ENCODE results near the gene B3GALT6.

Gene B3GALT6

DNA sequence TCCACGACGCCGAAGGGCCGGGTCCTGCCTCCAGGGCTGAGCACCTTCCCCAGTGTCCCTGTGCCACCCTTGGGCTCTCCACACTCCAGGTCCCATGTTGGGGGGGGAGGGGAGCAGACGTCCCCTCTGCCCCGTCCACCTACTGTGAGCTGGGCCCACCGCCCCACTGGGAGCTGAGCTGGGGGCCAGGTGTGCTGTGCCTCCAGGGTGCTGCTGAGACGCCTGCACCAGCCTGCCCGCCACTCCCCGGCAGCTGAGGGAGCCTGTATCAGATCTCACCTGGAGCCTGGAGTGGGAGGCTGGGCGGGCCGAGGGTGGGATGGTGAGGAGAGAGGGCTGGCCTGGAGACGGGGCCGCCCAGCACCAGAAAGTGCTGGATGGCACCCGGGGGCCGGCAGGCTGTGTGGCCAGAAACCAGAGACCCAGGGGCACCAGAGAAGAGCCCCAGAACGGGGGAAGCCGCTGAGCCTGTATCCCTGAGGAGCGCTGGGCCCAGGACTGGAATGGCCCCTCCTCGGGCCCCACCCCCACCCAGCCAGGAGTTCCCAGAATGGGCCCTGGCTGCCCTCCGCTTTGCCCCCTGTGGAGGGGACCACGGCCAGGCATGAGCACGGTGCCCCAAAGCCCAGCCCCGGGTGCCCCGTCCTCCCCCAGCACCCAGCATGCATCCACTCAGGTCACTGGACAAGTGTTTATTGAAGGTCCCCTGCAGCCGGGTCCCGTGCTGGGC, 29.0 kb upstream of the B3GALT6 start:
- DNase-seq (ENCODE audit: low read depth), result no peak

DNA sequence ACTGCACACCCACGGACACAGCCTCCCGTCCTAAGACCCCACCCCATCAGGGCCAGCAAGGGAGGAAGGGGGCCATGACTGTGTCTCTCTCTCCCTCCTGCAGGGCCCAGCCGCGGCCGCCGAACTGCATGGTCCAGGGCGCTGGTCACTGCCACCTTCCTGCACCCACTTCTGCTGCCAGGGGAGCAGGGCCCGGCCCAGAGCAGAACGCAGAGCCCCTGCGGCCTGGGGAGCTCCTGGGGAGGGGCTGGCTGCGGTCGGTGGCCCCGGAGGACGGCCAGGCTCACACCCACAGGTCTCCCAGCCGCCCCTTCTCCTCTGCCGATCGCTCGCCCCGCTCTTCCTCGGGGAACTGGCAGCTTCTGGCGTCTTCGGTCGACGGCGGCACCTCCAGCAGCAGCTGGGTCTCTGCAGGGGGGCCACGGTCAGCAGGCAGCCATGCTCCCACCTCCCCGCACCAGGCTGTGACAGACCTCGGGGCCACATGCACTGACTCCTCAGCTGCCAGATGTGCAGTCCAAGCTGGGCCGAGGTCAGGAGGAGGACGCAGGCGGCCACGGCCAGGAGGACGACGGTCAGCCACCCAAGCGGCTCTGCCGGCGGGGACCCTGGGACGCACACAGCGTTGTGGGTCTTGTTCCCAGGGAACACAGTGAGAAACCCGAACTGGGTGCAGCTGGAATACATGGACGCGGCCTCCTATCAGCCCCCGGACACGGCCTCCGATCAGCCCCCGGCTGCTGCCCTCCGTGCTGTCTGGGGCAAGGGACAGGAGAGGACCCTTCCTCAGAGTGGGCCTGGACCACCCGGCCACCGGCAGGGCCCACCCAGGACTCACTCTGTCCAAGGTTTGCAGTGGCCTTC, 28.2 kb upstream of the B3GALT6 start:
- DNase-seq (ENCODE audit: low read depth), result no peak

DNA sequence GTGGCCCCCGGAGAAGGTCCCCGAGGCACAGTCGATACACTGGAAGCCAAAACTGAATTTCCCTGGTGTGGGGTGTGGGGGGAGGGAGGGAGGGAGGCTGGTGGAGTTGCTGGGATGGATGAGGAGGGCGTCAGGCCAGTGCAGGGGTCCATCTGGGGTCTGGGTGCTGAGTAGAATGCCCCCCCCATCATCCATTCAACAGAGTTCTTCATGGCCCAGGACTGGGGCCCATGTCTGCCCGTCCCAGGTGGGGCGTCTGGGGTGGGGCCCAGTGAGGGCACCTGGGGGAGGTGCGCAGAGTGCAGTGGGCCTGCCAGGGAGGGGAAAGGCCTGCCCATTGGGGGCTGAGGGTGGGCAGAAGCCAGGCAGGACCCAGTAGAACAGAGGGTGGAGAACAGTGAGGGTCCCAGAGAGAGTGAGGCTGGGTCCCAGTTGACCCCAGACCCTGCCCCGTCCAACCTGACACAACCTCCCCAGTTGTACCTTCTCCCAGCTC, 27.6 kb upstream of the B3GALT6 start:
- no peak for DNase-seq (ENCODE audit: low read depth)

DNA sequence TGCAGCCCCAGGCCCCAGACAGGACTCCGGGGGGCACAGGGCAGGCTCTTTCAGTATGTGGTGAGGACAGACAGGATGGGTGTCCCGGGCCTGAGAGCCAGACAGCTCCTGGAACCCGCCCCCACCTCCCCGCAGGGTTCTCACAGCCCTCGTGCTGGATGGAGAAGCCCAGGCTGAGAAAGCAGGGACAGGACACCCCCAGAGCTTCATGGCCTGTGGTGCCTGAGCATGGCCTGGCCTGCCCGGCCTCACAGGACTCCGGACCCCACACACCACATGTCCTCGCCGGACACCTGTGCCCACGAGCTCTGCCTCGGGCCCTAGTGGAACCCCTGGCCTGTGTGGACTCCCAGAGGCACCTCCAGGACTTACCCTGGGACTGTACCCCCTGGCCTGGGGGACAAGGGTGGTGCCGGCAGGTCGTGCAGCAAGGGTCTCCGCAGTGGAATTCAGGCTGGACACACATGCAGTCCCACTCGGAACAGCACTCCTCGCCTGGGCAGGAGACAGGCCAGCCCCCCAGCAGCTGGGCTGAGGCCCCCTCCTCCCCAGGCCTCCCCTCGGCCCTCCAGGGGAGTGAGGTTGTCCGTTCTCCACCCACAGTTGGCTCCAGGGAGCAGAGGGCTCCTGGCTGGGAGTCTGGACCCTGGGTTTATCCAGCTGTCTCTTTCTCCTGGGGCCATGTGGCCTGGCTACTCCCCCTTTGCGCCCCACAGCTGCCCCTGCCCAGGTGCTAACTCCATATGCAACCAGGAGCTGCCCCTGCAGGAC, 26.9 kb upstream of the B3GALT6 start:
- DNase-seq (ENCODE audit: low read depth), result no peak

DNA sequence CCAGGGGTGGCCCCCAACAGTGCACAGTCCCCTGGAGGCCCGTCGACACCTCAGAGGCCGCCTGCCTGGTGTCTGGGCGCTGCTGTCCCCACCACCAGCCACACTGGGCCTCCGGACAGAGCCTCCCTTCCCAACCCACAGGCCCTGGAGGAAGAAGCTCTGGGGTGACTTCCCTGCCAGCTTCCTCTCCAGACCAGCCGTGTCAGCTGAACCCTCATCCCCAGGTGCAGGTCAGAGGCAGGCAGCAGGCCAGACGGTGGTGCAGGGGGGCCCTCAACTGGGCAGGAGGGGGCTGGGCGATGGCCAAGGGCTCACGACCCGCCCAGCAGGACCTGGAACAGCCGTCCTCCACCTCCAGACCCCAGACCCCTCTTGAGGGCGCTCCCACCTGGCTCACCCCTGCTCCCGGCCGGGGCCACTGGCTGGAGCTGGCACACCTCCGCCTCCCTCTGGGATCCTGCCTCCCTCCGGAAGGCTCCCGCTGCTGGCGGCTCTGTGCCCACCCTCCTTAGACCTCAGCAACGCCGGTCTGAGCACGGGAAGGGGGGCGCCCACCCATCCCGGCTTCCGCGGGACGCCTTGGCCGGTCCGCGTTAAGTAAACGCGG, 26.2 kb upstream of the B3GALT6 start:
- DNase-seq (ENCODE audit: low read depth), result no peak

DNA sequence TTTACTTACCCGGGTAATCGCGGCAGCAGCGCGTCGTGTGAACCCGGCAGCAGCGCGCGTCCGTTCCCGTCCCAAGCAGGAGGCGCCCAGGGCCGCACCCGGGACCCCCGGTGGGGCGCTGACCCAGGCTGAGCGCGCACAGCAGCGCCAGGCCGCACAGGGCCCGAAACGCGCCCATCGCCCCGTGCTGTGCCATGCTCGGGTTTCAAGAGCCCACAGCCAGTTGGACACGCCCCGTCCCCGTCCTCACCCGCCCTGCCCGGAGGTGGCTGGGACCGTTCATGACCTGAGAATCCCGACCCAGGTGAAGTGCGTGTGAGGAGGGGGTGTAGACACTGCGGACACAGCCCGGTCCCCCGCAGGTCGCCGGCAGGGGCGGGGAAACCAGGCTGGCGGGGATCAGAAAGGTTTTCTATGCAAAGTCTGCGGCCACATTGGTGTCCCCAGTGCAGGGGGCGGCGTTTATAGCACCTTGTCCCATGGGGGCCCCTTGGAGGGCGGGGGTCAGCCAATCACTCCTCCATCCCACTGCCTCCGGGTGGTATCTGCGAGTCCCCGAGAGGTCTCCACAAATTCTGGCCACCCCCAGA, 25.6 kb upstream of the B3GALT6 start, which contains the start of gene TNFRSF18:
TNFRSF18 (minus strand) TSS at position 217 of the 590 bp plus-strand sequence; CDS start at position 196, 21 bp downstream.
- DNase-seq (ENCODE audit: low read depth), result no peak

DNA sequence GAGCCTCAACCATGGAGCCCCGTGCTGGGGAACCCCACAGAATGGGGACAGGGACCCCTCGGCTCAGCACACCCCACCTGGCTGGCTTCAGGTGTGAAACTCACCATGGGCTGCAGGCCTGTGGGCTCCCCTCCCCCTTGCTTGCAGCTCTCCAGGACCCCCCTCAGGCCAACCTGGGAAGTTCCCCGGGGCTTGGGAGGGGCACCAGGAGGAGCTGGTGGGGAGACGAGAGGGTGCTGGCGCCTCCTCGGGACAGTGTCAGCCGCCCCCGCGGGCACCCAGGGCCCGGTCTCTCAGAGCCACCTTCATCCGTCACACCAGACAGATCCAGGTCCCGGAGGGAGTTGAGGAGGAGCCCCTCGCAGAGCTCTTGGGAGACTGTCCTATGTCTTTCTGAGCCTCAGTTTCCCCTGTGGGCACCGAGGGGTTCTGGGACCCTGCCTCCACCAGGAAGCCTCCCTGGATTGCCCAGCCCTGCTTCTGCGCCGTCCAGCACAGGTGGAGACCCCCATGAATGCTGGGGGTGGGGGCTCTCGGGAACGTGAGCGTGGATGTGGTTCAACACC, 25.0 kb upstream of the B3GALT6 start:
- no peak for DNase-seq (ENCODE audit: low read depth)

DNA sequence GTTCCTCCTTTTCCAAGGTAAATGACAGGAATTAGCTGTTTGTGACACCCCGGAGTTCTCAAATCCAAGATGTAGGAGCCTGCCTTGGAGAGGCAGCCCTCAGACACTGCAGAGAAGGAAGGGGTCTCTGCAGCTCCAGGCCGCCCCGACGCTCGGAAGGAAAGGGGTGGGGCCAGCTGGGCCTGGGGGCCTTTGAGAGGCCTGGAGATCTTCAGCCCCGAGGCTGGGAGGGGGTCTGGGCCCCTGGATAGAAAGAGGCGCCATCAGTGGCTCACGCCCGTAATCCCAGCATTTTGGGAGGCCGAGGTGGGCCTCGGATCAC, 24.5 kb upstream of the B3GALT6 start:
- no peak for DNase-seq (ENCODE audit: low read depth)

DNA sequence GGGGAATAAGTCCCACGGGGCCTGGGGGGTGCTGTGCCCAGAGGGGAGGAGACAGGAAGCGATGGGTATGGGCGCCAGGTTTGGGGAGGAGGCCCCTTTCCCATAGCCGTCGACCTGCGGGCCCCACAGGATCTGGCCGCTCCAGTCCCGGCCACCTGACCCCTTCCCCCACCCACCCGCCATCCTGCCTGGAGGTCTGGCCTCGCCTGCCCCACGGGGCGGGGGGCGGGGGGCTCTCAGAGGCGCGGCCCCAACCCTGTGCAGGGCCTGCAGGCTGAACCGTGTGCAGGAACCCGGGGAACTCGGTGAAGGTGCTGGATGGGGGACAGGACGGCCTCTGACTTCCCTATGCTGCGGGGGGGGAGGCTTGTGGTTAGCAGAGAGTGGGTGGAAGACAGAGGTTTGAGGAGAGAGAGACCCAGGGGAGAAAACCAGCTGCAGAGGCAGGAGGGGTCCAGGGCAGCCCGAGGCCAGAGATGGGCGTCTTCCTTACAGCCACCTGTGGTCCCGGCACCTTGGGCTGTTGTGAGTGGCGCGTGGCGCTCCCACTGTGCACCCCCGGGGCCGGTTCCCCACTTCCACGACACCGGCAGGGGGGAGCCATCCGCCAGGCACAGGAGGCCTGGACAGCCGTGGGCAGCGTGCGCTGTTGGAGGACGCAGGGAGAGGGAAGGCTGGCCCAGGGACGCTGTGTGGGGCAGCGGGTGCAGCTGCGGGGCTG, 23.2 kb upstream of the B3GALT6 start:
- no peak for DNase-seq (ENCODE audit: low read depth)

DNA sequence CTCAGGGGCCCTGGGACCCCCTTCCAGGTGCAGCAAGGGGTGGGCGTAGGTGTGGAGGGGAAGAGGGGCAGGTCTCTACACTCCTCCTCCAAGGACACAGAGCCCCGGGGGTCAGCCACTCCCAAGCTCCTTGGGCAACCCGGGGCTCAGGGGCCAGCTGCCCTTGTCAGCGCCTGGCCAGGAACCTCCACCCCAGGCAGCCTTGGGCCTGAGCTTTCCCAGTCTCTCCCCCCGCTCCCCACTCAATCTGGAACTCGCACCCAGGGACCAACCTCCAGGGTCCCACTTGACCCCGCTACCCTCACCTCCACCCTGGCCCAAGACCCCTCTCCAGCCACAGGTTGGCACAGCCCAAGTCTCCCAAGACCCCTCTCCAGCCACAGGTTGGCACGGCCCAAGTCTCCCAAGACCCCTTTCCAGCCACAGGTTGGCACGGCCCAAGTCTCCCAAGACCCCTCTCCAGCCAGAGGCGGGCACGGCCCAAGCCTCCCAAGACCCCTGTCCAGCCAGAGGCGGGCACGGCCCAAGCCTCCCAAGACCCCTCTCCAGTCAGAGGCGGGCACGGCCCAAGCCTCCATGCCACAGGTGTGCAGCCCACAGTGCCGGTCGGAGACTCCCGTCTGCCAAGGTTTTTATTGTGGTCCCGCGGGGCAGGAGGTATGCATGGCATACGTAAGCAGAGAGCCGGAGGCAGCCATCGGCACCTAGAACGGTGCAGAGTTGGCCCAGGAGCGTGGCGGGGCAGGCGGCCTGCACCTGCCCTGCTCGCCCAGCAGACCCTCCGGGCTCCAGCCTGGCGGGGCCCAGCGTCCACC, 21.1 kb upstream of the B3GALT6 start:
- no peak for DNase-seq (ENCODE audit: low read depth)

DNA sequence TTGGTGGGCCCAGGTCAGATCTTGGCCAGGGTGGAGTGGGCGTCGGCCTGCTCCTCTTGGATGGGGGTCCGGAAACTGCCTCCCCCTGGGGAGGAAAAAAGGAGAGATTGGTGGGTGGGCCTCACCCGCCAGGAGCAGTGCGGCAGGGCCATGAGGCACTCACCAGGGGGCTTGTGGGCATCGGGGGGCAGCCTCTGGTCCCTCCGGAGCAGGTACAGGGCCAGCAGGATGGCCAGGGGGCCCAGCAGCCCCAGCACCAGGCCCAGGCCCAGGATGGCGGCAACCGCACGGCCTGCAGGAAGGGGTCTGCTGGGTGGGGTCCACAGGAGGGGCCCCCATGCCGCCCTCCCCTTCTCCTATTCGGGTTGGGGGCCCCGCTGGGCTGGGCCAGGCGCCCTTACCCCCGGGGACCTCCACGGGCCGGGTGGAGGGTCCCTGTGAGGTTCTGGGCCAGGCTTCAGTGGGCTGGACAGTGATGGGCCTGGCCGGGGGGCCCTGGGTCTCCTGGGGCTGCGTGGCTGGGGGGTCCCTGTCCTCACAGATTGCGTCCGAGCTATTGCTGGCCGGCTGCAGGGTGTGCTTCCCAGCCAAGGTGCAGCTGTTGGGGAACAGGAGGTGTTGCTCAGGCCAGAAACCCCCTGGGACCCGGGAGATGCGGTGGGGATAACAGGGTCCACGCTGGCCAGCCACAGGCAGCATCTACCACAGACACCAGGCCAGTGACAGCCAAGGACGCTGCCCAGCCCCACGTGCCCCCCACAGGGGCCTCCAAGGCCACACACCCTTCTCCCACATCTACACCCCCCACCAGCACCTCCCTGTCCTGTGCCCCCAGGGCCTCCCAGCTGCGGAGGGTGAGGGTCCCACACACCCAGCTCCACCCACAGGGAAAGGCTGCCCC, 20.2 kb upstream of the B3GALT6 start:
- no peak for DNase-seq (ENCODE audit: low read depth)

DNA sequence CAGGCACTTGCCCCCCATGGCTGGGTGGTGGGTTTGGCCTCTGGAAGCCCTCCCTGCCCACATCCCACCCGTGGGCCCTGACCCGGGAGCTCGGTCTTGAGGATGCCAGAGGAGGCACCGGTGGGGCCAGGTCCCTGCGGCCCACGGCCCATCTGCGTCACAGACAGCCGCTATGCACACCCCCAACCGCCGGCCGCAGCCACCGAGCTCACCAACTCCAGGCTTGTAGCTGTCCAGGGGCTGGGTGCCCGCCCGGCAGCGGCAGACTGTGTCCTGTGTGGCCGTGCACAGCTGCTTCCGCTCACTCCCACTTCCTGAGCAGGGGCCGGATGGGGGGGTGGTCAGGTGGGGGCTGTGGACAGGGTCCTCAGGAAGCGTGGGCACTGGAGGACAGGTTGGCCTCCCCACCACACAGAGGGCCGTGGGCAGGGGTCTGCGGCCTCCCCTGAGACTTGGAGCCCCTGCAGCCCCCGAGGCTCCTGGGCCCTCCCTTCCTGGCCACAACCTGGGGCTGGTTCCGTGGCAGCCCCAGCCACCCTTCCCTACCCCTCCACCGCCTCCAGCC, 19.2 kb upstream of the B3GALT6 start:
- no peak for DNase-seq (ENCODE audit: low read depth)

DNA sequence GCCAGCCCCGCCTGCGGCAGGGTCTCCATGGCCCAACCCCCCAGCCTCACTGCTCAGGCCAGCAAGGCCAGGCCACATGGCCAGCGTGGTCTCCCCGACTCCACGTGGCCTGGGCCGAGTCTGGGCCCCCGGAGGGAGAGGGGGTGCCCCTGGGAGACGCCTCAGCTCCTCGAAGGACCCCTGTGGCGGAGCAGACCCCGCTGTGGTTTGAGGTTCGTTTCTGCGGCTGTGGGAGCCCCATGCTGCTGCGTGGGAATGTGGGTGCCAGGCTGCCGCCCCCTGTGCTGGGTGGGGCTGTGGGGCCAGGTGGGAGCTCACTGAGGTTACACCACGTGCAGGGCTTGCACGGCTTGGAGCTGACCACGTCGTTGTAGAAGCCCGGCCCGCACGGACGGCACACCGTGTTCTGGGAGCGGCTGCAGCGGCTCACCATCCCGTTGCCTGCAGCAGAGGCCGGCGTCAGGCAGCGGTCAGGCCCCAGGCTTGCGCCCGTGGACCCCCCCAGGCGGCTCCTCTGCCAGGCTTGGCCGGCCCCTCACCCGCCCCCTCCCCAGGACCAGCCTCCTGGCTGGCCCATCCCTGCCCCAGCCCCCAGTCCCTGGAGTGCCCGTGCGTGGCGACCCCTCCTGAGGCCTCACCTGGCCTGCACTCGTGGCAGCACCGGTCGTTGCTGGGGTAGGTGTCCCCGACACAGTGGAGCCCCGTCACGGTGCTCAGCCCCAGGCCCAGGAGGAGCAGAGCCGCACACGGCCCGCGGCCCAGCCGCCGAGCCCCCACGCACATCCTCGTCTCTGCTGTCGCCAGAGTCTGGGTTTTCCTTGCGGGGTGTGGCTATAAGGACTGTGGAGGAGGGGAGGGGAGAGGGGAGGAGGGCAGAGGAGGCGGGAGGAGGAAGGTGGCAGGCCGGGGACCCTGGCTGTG, 18.4 kb upstream of the B3GALT6 start, which contains the start of gene TNFRSF4:
TNFRSF4 (minus strand) TSS at position 809 of the 921 bp plus-strand sequence; CDS start at position 783, 26 bp downstream.
- DNase-seq (ENCODE audit: low read depth), result no peak

DNA sequence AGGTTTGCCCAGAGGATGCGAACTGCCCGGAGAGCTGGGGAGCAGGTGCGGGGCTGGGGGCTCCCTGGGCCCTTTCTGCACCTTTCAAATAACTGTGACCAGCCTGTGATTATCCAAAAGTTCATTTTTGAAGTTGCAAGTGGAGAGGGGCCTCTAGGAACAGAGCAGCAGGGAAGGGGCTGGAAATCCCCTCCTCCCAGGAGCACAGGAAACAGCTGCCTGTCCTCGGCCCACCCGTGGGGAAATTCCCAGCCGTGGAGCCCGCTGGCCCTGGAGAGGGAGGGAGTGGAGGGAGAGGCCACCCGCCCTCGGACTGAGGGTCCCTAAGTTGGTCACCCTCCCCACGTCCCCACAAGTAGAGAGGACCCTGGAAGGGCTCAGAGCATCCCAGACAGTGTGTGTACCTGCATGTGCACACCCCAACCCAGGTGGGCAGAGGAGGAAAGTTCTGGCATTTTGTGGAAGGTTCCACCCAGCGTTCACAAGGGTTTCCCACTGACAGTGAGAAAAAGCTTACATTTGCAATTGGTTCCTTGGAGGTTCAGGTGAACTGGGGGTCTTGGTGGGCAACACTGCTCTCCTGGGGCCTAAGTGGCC, 16.9 kb upstream of the B3GALT6 start:
- DNase-seq (ENCODE audit: low read depth), result no peak

DNA sequence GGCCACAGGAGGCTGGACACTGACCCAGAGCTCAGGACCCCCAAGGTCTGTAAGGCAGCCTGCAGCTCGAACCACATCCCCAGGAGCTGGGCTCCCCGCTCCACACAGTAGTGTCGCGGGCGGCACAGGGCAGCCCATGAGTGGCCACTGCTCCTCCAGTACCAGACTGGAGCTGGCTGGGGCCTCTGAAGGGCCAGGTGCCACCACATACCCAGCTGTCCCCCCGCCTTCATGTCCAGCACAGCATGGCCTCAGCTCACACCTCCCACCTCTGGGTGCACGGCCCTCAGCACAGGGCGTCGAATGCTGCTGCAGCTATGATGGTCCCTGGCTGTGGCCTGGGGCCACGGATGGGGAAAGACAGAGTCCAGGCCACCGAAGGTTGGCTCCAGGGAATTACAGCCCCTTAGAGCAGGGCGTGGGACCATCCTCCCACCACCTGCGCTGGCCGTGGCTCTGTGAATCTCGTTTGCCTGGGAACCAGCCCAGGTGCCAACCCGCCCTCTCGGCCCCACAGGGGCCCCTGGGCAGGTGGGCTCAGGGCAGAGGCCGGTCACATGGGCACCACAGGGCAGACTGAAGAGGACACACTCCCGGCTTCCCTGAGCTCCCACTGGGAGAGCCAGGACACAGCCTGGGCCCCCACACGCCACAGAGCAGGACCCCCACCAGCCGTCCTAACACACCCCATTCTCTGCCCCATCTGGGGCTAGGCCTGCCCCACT, 16.0 kb upstream of the B3GALT6 start:
- no peak for DNase-seq (ENCODE audit: low read depth)

Data from GM04503 (cell line).